GM19467 (cell line): ENCODE data around the gene ABCG2.

Experiments
- ATAC-seq: cut with Tn5 transposase; IDR thresholded peaks from one replicate; pipeline ENCODE4 v1.9.1; 2021; ENCODE audit warnings: mild to moderate bottlenecking, moderate library complexity; ENCODE audit not compliant: unreplicated experiment

ABCG2 gene

DNA sequence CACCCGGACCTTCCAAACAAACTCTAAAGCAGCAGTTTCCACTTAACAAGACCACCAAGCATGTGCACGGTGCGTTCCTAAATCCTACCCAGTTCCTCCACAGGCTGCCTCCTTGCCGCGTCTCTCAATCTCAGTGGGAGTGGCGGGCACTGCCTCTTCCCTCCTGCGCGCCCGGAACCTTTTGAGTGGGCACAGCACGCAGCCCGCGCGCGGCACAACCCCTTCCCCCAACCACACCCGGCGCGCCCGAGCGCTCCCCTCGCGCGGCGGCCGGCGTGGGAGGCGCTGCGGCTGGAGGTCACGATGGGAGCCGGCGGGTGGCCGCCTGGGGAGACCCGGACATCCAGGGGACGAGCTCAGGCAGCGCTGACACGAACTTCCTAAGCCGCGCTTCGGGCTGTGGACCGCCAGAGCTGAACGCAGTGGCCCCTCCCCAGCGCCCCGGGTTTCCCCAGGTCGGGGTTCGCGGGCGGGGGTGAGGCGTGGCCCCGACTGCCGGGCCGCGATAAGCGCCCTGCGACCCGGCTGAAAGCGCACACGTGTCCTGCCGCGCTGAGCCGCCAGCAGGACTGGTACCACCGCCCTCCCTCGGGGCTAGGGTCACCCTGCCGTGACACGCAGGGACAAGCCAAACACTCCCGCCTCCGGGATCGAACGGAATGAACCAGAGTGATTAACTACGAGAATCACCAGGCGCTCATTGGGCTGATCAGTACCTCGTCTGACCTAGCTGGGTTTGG lies at the start of gene ABCG2:
Gene ABCG2 (minus strand): TSS at position 151 of the 740 bp plus-strand sequence. CDS start 18,644 bp downstream, outside the sequence.
- peak; percentile 47 for ATAC-seq

DNA sequence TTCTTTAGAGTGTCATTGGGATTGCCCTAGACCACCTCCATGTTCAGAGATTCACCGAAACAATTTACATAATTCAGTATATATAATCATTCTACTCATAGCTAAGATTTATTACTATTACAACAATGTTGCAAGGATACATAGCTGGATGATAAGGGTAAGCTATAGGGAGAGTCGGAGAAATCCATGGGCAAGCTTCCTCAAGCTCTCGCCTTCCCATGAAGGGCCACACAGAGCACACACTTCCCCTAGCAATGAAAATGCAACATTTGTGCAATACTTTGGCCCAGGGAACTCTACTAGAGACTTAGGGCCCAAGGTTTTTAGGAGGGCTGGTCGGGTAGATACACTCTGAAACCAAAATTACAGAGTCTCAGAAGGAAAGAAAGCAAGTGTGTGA lies 49.7 kb upstream of the ABCG2 start:
- ATAC-seq = no peak

DNA sequence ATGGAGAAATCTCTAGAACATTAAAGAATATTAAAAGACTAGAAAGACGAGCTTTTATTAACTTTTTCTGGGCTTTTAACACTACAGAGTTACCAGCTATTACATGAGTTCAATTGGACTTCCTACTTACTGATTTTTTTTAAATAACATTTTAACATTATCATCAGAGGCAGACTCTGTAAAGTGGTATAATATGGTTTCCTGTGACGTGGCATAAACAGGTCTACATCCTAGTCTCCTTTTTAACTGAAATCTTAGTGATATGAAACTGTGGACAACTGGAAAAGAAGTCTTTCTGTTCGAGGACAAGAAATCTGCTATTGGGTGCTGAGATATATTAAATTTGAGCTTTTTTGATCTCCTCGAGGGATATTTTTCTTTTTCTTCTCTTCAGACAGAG lies 48.7 kb upstream of the ABCG2 start:
- no peak for ATAC-seq

DNA sequence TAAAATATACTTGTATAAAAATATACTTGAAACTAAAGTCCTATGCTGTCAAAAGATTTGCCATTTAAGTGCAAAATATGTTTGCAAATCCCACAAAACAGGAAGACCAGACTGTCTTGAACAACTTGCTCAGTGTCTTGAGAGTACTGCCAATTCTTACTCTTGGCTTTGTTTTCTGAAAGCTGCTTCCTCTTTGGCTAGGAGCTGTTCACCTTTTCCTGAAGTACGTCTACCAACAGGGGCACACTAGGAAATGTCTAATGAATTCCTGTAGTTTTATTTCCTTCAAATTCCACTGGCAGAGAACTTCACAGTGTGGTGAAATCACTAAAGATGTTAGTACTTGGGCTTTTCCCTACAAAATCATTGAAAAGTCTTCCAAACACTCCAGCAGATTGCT lies 46.4 kb upstream of the ABCG2 start:
- no peak for ATAC-seq

DNA sequence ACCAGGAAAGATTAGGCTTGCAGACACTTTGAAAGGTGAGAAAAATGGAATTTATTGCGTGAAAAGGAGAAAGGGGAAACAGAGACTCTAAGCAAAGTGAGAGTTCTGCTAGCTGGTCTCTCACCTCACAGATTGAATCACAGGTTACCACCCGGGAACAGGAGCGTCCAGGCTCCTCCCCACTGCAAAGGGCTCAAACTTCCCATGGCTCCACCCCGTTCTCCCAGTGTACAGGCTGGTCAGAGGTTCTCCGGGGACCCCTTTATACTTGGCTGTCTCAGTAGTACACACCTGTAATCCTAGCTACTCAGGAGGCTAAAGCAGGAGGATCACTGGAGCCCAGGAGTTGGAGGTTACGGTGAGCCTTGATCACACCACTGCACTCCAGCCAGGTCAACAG lies 44.0 kb upstream of the ABCG2 start:
- no peak for ATAC-seq

DNA sequence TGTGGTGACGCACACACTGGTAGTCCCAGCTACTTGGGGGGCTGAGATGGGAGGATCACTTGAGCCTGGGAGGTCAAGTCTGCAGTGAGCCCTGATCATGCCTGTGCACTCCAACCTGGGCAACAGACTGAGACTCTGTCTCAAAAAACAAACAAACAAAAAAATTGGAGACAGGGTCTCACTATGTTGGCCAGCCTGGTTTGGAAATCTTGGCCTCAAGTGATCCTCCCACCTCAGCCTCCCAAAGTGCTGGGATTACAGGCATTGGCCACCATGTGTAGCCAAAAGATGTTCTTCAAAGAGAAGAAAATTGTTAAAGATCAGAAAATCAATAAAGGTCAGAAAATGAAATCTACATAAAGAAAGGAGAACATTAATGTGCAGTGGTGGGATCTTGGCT lies 41.7 kb upstream of the ABCG2 start:
- no peak for ATAC-seq

DNA sequence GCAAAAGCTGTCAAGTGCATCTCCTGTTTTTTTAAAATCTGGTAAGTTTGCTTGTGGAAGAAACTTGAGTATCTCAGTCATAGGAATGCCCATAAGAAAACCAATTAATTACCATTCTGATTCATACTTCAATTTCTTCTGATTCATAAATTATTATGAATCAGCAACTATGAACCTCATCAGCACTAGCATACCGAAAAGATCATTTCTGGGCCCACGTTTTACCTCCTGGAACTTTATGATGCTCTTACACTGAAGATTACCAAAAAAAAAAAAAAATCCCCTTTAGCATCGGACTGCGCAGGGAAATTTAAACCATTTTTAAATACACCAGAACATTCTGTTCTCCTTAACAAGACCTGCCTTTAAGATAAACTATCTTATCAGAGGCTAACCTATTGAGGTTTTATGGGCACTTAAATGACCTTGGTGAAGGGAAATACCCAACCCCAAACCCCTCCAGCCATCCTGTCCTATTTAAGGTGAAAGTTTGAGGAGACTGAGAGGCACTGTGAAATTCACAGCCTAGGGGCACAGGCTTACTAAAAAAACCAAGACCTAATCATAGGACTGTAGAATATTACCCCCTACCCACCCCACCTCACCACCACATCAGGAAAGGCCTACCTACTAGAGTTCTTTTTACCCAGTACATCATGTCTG lies 38.2 kb upstream of the ABCG2 start:
- ATAC-seq = no peak

DNA sequence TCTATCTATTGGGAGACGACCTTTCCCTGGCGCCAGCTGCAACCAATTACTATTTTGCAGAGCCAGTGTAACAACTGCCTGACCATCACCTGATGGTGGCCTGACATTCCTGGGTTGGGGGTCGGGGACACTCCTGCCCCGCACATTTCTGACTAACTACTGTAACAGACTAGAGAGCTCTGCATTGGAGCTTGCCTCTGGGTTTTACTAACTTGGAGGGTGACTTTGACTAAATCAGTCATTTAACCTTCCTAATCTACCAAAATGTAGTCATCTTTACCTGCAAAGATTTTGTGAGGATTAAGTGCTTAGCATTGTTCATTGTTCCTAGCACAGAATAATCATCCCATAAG lies 37.5 kb upstream of the ABCG2 start:
- ATAC-seq = no peak

DNA sequence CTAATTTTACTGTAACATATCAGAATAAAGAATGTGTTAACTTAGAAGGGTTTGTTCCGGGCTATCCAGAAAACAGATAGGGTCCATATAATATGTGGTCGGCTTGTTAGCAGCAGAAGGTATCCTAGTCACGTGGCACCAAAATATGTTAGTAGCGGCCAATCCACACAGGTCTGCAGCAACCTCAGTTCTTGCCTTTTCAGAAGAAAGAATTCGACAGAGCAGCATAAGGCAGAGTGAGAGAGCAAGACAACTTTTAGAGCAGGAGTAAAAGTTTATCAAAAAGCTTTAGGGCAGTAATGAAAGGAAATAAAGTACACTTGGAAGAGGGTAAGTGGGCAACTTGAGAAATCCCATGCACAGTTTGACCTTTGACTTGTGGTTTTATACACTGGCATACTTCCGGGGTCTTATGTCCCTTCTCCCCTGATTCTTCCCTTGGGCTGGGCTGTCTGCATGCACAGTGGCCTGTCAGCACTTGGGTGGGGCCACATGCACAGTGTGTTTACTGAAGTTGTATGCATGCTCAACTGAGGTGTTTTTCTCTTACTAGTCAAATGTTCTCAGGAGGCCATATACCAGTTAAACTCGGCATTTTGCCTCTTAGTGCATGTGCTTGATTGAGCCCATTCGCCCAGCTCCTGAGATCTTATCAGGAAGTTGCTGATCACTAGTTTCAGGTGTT lies 37.0 kb upstream of the ABCG2 start:
- no peak for ATAC-seq

DNA sequence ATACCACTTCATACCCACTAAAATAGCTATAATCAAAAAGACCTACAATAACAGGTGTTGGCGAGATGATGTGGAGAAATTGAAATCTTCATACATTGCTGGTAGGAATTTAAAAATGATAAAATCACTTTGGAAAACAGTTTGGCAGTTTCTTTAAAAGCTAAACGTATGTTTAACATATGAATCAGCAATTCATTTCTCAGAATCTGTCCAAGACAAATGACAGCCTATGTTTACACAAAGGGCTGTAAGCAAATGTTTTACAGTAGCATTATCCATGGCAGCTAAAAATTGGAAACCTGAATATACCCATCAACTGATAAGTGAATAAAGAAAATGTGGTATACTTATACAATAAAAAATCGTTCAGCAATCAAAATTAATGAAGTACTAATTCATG lies 33.0 kb upstream of the ABCG2 start:
- no peak for ATAC-seq

DNA sequence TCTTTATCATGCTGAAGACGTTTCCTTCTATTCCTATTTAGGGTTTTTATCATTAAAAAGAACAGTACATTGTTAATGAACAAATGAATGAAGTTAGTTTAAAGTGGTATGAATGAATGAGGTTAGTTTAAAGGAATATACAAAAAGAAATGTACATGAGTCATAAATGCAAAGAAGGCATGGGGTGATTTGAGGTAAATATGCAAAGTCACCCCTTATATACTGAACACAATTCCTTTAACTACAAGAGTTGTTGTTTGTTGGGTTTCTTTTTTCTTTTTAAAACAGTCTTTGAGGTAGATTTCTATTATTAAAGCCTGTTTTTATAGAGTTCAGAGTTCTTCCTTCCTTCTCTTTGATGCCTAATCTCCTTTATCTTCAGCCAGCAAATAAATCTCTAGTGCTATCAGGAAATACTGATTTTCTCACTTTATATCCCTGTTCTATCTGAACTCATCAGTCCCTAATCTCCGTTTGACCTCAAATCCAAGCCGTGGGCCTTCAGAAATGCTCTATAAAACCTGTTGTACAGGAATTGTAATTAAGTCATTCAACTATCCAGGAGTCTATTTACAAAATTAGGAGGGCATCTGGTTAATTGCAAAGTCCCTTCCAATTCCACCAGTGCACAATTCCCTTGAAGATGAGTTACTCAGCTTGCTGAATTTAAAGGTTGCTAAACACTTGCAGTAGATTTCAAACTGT lies 31.6 kb upstream of the ABCG2 start:
- no peak for ATAC-seq

DNA sequence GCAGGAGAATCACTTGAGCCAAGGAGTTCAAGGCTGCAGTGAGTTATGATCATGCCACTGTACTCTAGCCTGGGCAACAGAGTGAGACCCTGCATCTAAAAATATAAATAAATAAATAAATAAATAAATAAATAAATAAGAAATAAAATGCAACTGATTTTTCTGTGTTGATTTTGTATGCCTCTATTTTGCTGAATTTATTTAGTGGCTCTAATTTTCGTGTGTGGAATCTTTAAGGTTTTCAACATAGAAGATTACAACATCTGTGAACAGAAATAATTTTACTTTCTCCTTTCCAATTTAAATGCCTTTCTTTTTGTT lies 30.9 kb upstream of the ABCG2 start:
- no peak for ATAC-seq

DNA sequence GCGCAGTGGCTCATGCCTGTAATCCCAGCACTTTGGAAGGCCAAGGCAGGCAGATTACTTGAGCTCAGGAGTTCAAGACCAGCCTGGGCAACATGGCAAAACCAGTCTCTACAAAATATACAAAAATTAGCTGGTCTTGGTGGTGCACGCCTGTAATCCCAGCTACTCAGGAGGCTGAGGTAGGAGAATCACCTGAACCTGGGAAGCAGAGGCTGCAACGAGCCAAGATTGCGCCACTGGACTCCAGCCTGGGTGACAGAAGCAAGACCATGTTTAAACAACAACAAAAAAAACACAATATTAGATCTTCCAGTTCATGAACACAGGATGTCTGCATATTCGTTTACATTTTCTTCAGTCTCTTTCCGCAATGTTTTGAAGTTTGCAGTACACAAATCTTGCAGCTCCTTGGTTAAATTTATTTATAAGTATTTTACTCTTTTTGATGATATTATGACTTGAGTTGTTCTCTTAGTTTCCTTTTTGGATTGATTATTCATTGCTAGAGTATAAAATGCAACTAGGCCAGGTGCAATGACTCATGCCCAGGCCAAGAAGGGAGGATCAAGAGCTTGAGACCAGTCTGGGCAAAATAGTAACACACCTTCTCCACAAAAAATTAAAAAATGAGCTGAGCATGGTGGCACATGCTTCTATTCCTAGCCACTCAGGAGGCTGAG lies 30.4 kb upstream of the ABCG2 start:
- ATAC-seq = no peak

DNA sequence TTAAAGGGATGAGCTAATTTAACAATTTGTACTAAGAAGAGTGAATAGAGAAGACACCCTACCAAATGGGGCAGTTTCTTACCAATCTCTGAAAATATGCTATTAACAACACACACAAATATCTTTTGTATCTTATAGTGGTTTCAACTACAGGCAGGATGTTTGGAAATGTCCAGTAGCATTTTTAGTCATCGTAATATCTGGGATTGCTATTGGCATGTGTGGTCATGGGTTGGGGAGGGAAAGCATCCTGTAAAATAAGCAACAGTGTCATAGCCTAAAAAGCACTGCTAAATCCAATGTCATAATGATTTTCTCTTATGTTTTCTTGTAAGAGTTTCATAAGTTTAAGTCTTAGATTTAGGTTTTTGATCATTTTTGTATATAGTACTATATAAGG lies 29.3 kb upstream of the ABCG2 start:
- no peak for ATAC-seq

DNA sequence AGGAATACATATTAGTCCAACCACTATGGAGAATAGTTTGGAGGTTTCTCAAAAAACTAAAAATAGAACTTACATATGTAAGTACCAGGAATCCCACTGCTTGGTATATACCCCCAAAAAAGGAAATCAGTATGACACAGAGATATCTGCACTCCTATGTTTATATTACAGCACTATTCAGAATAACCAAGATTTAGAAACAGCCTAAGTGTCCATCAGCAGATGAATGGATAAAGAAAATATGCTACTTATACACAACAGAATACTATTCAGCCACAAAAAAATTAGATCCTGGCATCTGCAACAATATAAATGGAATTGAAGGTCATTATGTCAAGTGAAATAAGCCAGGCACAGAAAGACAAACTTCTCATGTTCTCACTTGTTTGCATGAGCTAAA lies 27.5 kb upstream of the ABCG2 start:
- ATAC-seq = no peak

DNA sequence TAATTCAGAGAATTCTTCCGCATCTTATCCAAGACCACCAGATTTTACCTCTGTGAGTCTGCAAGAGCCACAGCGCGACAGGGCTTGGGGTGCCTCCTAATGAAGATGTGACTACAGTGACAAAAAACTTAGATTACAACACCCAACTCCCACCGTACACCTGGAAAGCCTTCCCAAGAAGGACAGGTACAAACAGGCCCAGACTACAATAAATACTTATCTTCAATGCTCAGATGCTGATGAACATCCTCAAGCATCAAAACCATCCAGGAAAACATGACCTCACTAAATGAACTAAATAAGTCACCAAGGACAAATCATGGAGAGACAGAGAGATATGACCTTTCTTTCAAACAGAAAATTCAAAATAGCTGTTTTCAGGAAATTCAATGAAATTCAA lies 20.8 kb upstream of the ABCG2 start:
- ATAC-seq = no peak

DNA sequence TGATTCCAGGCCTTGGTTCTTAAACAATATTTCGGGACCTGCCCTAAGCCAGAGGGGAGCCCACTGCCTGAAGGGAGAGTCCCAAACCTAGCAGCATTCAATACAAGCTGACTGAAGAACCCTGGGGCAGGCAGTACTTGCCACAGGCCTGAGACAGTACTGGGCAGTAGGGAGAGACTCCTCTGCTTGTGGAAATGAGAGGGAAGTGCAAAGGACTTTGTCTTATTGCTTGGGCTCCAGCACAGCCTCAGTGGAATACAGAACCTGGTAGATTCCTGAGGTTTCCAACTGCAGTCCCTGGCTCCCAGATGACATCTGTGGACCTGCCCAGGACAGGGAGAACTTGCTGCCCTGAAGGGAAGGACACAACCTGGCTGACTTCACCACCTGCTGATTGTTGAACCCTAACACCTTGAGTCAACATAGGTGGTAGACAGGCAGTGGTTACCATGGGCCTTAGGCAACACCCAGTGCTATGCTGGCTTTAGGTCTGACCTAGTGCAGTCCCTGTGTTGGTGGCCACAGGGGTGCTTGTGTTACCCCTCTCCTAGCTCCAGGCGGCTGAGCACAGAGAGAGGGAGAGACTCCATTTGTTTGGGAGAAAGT lies 20.3 kb upstream of the ABCG2 start:
- no peak for ATAC-seq

DNA sequence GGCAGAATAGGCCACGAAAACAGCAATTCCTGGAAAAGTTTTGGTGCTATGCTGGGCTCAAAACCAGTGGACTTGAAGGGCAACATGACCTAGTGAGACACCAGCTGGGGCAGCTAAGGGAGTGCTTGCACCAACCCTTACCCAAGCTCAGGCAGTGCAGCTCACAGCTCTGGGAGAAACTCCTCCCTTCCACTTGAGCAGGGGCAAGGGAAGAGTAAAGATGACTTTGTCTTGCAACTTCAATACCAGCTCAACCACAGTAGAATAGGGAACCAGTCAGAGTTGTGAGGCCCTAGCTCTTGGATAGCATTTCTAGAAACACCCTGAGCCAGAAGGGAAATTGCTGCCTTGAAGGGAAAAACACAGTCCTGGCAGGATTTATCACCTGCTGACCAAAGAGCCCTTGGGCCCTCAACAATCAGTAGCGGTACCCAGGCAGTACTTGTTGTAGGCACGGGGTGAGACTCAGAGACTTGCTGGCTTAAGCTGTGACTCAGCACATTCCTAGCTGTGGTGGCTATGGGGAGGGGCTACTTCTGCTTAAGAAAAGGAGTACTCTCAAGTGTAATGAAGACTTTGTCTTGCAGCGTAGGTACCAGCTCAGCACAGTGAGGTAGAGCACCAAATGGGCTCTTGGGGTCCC lies 19.7 kb upstream of the ABCG2 start:
- no peak for ATAC-seq

DNA sequence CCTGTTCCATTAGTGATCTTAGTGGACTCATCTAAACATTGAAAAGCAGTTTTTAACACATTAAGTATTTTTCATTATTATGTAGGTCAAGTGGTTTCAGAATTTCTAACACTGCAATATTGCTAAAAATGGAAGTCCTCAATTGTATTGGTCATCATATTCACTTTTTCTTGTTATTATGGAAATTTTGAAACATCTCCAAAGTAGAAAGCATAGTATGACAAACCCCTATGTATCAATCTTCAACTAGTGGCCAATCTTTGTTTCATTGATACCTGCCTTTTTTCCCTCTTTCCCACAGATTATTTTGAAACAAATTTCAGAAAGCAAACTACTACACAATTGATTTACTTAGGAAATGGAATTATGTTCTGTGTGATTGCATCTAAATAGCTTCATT lies 14.5 kb upstream of the ABCG2 start:
- no peak for ATAC-seq

DNA sequence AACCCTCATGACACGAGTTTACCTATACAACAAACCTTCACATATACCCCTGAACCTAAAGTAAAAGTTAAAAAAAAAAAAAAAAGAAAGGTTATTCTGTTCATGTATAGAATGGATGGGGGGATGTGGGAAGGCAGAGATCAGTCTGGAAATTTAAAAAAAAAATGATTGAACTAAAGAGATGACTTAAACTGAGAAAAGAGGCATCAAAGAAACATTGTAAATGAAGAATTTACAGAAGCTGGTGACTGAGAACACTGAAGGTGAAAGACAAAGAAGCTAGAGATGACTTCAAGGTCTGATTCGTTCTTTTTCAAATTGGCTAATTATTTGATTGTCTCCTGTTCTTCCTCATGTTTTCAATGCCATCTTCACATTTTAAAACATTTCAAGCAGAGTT lies 12.8 kb upstream of the ABCG2 start:
- no peak for ATAC-seq
